Lower leg skin (tissue), 4 donors: ENCODE measurements around the gene ADARB2. TPM values are rescaled to one million over a fixed set of nuclear protein-coding genes. Genes with fewer than 3 reads are reported as not detected.

Source experiments
- DNase-seq, 2 donors: peaks; one replicate each; pipeline ENCODE4 v3.0.0-alpha.2; 2019; ENCODE audit warnings: low spot score in 2 of 2
- H3K4me3 ChIP-seq: fragments of 200-600 bp; sonication (generic); 2 replicates; pipeline ENCODE4 v1.5.1; 2017; ENCODE audit warnings: mild to moderate bottlenecking, low read depth; ENCODE audit not compliant: poor library complexity, severe bottlenecking
- CTCF ChIP-seq, 3 donors: fragments of 450-650 bp; IDR thresholded peaks; one replicate each; pipeline ENCODE4 v1.5.1; 2016; ENCODE audit warnings: antibody characterized with exemption in 3 of 3, mild to moderate bottlenecking in 3 of 3, moderate library complexity in 2 of 3
- POLR2A ChIP-seq, 2 donors: fragments of 450-650 bp; IDR thresholded peaks; one replicate each; pipeline ENCODE4 v1.6.1; 2016 to 2017; ENCODE audit warnings: antibody characterized with exemption in 2 of 2, mild to moderate bottlenecking in 1 of 2, moderate library complexity in 1 of 2
- WGBS, 2 donors: methylation state at CpG; one replicate each; pipeline ENCODE4 v1.1.5; 2018; 5-methylcytosine and 5-hydroxymethylcytosine counted together
- intact Hi-C: fragments of 100-400 bp; cut with DNase I; formaldehyde crosslinking; loops from one replicate; pipeline ENCODE4 v1.15.0; 2023; ENCODE audit warnings: low total_unique reads
- total RNA-seq, 4 donors: library from RNA; depleted of rRNA; stranded (reverse); fragments of >200 nt; gene quantifications; one replicate each; pipeline ENCODE4 v1.1.0, GENCODE V29; 2016

Gene ADARB2
- total RNA-seq, 4 donors from 2014 or later = 0.72 to 3.6 (median 1.8) TPM

DNA sequence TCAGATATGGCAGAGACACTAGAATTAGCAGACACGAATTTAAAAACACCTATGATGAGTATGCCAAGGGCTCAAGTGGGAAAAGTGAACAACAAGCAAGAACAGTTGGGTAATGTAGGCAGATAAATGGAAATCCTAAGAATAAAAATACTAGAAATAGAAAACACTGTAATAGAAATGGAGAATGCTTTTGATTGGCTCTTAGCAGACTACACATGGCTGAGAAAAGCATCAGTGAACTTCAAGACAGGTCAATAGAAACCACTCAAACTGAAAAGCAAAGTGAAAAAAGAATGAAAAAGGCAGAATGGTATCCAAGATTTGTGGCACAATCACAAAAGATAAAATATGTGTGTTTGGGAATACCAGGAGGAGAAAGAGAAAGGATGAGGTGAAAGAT lies 598.8 kb downstream of the ADARB2 start:
- TF ChIP-seq CTCF (IDR thresholded peaks at IDR 0.05) (no peak), POLR2A (IDR thresholded peaks at IDR 0.05) (no peak)
- intact Hi-C loops = no loop called here

DNA sequence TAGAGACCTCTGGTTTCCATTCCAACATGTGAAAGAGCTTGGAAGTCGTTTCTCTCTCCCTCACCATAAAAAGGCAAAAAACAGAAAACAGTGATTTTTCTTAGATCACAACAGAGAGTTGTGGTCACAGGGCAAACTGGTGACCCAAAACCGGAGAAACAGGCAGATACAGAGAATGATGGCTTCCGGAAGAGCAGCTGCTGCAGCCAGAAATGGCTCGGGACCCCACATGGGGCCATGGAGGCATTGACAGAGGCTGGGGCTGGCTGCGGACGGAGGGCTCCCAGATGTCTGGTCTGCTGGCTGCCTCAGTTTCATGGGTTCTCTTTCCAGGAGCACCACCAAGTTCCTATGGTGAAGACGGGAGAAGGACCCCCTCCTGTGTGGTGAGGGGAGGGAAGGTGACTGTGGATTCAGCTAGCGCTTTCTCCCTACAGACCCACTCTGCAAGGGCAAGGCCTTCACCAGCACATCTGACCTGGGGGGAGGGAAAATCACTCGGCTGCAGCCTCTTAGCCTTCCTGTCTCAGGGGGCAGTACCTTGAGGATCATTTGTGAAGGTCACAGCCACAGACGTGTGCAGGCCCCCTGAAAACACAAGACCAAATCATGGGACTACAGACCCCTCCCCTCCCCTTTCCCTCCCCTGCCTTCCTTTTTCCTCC lies 599.7 kb downstream of the ADARB2 start:
- DNase-seq = peak in 1 of 2 donors; percentile 42
- intact Hi-C loops = no loop called here
- TF ChIP-seq CTCF (IDR thresholded peaks at IDR 0.05) = no peak
- no peak for TF ChIP-seq POLR2A (IDR thresholded peaks at IDR 0.05)
- H3K4me3 ChIP-seq = no peak overlapping the region
- 79 to 90% methylated on average over 10 of the region's 10 CpGs for WGBS, 2 donors

More for the DNA sequence above, 598.8 kb downstream of the ADARB2 start:
- 76 to 79% methylated on average over 1 of the region's 1 CpG for WGBS, 2 donors
- no peak for DNase-seq
- H3K4me3 ChIP-seq = no peak overlapping the region

DNA sequence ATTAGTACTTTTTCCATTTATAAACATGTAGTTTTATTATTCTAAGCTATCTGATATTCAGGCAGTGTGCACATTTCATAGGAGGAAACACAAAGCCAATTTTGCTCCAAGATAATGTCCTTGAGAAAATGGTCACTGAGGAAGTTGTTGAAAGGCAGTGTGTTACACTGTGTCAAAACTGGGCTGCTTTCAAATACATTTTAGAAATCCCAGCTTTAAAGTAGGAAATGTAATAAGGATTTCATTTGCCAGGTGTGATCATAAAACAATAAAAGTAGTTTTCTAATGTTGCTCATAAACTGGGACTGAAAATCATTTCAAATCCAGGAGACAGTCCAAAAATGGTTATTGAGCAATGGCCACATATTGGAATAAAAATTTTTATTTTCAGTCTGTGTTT lies 601.1 kb downstream of the ADARB2 start:
- no peak for DNase-seq
- TF ChIP-seq CTCF (IDR thresholded peaks at IDR 0.05) (no peak), POLR2A (IDR thresholded peaks at IDR 0.05) (no peak)
- no peak overlapping the region for H3K4me3 ChIP-seq
- intact Hi-C loops = no loop called here

DNA sequence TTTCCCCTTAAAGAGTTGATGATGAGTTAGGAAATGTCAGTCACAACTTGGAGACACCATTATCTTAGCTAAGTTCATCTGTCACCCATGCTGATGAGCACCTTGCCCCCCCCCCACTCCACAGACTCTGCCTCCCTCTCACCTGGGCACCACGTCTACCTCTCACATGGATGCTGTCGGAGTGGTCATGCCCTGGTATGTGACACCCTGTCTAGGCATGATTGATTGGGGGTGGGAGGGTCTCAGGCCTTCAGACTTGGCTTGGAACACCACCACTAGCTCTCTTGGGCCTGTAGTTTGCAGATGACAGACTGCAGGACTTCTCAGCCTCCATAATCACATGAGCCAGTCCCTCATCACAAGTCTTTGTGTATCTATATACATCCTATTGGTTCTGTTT lies 603.2 kb downstream of the ADARB2 start:
- WGBS, 2 donors = 62 to 79% methylated on average over 2 of the region's 2 CpGs
- no peak for DNase-seq
- intact Hi-C loops = no loop called here
- TF ChIP-seq CTCF (IDR thresholded peaks at IDR 0.05) (no peak), POLR2A (IDR thresholded peaks at IDR 0.05) (no peak)
- H3K4me3 ChIP-seq = no peak overlapping the region

DNA sequence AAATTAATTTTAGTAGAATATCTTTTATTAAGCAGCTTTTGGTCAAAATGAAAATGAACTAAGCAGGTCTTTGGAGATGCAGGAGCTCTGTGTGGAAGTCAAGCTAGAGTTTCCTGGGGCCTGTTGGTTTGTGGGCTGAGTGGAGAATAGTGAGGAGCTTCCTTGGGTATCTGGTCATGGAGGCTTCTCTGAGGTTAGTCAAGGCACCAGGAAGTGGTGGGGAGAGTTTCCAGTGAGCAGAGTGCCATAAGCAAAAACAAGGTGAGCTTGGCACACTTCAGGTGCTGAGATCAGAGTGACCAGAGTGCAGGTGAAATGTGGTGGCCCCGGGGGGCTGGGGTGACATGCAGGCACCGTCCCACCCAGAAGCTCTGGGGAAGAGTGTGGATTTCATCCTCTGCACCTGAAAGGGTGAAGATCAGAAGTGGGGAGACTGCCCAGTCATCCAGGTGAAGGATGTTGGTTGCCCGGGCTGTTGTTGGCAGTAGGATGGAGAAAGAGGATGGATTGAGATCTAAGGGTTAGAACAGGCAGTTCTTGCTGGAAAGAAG lies 603.8 kb downstream of the ADARB2 start:
- DNase-seq = no peak
- intact Hi-C loops = no loop called here
- no peak overlapping the region for H3K4me3 ChIP-seq
- 94 to 97% methylated on average over 3 of the region's 3 CpGs for WGBS, 2 donors
- TF ChIP-seq CTCF (IDR thresholded peaks at IDR 0.05) (no peak), POLR2A (IDR thresholded peaks at IDR 0.05) (no peak)

DNA sequence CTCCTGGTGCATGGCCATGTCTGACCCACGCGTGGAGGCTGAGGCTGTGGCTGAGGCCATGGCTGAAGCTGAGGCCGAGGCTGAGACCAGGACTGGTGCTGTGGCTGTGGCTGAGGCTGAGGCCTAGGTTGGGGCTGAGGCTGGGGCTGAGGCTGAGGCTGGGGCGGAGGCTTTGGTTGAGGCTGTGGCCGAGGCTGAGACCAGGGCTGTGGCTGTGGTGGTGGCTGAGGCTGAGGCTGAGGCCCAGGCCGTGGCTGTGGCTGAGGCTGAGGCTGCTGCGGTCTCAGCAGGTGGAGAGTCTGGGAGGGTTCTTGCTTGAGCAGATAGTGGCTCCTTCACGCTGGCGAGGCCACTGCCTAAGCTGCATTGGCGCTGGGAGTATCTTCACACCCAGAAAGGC lies 604.7 kb downstream of the ADARB2 start:
- TF ChIP-seq CTCF (IDR thresholded peaks at IDR 0.05) = no peak
- no peak for TF ChIP-seq POLR2A (IDR thresholded peaks at IDR 0.05)
- WGBS, 2 donors = 89 to 91% methylated on average over 9 to 10 of the region's 10 CpGs
- intact Hi-C loops = no loop called here
- DNase-seq = no peak
- no peak overlapping the region for H3K4me3 ChIP-seq
